ENCODE data around the gene TLNRD1. TPM values are rescaled to one million over a fixed set of nuclear protein-coding genes. Genes with fewer than 3 reads are reported as not detected.

TLNRD1 gene
- total RNA-seq, 1 donor from 2014 or later: 7.4 TPM

DNA sequence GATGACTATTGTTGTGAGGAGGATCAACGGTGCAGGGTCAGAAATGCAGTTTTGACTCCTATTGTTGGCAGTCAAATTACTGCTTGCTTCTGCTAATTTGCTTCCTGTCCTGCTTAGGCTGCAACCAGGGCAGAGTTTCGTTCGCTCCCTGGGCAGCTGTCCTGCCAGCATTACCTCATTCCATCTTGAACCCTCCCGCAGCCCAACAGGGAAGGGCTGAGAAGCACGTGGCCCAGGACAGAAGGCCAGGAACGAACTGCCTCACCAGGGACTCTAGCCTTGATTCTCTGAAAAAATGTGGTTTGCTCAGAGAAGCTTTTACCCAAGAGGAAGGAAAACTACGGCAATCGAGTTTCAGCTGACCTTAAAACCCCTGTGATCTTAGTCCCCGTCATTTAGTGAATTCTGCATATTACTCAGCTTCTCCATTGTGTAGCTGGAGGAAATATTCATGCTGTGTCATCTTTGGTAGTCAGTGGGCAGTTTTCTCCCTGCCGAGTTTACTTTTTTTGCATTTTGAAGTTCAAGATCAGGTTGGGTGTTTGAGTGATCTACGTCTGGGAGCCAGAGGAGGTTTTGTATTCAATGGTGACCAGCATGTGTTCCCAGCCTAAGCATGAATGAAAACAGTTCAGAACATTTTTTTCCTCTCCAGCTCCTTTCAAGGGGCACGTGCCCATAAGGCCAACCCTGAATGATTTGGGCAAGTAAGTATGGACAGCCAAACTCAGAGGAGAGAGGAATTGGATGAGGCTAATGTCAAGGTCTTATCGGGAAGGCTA is 23.0 kb downstream of the TLNRD1 start:
- FAIRE-seq (no peak), DNase-seq (ENCODE audit: low read depth) (peak; percentile 10)
- no peaks in the 10 kb centered on the region for H3K27me3 ChIP-seq (ENCODE audit: control insufficient read depth, insufficient read depth, low read length)
- no peak overlapping the region for H3K4me3 ChIP-seq (ENCODE audit: low read depth, low read length)
- no peaks in the 10 kb centered on the region for H3K36me3 ChIP-seq (ENCODE audit: control insufficient read depth, insufficient read depth, low read length)
- TF ChIP-seq, protein P1, sequence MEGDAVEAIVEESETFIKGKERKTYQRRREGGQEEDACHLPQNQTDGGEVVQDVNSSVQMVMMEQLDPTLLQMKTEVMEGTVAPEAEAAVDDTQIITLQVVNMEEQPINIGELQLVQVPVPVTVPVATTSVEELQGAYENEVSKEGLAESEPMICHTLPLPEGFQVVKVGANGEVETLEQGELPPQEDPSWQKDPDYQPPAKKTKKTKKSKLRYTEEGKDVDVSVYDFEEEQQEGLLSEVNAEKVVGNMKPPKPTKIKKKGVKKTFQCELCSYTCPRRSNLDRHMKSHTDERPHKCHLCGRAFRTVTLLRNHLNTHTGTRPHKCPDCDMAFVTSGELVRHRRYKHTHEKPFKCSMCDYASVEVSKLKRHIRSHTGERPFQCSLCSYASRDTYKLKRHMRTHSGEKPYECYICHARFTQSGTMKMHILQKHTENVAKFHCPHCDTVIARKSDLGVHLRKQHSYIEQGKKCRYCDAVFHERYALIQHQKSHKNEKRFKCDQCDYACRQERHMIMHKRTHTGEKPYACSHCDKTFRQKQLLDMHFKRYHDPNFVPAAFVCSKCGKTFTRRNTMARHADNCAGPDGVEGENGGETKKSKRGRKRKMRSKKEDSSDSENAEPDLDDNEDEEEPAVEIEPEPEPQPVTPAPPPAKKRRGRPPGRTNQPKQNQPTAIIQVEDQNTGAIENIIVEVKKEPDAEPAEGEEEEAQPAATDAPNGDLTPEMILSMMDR (IDR thresholded peaks at IDR 0.05; ENCODE audit: insufficient read depth, low read length, severe bottlenecking): no peak

DNA sequence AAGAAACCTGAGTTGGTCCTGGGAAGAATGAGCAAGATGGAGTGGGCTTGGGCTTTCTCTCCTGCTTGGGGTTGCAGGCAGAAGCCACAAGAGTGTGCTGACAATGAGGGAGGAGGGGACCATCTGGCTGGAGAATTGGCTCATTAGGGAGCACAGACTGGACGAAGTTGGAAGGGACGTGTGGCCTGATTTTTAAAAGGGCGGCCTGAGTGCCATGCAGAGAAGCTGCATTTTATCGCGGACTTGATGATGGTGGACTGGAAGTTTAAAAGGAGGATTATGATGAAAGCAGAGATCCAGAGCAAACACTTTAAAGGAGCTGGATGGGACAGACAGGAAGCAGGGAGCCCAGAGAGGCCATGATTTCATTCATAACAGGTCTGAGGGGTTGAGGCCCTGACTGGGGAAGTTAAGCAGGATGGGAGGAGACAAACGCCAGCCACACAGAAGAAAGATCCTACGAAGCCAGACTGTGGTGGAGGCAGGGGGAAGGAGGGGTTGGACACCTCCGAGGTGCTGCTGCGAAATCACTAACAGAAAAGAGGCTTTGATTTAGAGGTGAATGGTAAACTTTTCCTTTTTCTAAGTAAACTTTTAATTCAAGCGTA is 23.6 kb downstream of the TLNRD1 start:
- no peak overlapping the region for H3K4me3 ChIP-seq (ENCODE audit: low read depth, low read length)
- TF ChIP-seq, protein P1 (IDR thresholded peaks at IDR 0.05; ENCODE audit: insufficient read depth, low read length, severe bottlenecking): no peak
- no peaks in the 10 kb centered on the region for H3K36me3 ChIP-seq (ENCODE audit: control insufficient read depth, insufficient read depth, low read length)
- H3K27me3 ChIP-seq (ENCODE audit: control insufficient read depth, insufficient read depth, low read length): no peaks in the 10 kb centered on the region
- DNase-seq (ENCODE audit: low read depth): no peak
- no peak for FAIRE-seq

DNA sequence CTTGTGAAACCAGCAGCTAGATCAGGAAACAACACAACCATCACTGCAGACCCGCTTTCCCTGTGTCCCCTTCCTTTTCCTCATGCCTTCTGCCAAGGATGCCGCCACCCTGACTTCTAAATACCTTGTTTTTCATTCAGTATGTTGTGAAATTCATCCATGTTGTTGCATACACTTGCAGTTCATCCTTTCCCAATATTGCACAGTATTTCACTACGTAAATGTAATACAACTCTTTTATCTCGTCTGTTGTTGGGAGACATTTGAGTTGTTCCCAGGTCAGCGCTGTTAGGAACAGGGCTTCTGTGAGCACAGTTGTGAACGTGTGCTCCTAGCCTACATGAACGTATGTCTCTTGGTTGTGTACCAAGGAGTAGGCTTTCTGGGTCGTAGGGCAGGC is 24.2 kb downstream of the TLNRD1 start:
- DNase-seq (ENCODE audit: low read depth) (no peak), FAIRE-seq (no peak)
- Histone ChIP-seq H3K4me3 (ENCODE audit: low read depth, low read length) (no peak overlapping the region), H3K27me3 (ENCODE audit: control insufficient read depth, insufficient read depth, low read length) (no peaks in the 10 kb centered on the region), H3K36me3 (ENCODE audit: control insufficient read depth, insufficient read depth, low read length) (no peaks in the 10 kb centered on the region)
- TF ChIP-seq, protein P1 (IDR thresholded peaks at IDR 0.05; ENCODE audit: insufficient read depth, low read length, severe bottlenecking): no peak

DNA sequence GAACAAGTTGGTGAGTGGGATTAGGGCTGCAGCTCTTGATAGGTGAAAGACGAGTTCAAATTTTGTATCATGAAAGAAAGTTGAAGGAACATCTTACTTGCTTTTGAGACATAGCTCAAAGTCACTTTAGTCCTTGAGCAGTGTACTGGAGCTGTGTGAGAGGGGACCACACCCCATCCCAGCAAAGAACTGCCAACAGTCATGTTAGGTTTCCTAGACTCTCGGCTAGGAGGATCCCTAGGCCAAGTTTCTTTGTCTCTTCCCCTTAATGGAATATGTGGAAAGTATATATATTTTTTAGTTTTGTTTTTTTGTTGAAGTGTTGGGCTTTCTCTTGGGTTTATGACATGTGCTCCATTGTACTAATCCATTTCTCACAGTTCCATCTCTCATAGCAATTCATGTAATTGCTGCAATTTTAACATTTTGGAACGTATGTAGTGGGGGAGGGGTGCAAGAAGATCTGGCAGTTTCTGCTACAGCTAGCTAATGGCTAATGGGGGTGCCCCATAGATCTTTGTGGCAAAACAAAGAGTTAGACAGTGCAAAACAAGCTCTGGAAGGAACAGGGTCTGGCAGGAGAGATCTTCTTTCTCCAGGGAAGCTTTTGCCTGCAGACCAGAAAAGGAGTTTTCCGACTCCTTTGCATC is 25.1 kb downstream of the TLNRD1 start:
- DNase-seq (ENCODE audit: low read depth) (no peak), FAIRE-seq (no peak)
- Histone ChIP-seq H3K27me3 (ENCODE audit: control insufficient read depth, insufficient read depth, low read length) (no peaks in the 10 kb centered on the region), H3K36me3 (ENCODE audit: control insufficient read depth, insufficient read depth, low read length) (no peaks in the 10 kb centered on the region), H3K4me3 (ENCODE audit: low read depth, low read length) (no peak overlapping the region)
- TF ChIP-seq, protein P1 (IDR thresholded peaks at IDR 0.05; ENCODE audit: insufficient read depth, low read length, severe bottlenecking): no peak

DNA sequence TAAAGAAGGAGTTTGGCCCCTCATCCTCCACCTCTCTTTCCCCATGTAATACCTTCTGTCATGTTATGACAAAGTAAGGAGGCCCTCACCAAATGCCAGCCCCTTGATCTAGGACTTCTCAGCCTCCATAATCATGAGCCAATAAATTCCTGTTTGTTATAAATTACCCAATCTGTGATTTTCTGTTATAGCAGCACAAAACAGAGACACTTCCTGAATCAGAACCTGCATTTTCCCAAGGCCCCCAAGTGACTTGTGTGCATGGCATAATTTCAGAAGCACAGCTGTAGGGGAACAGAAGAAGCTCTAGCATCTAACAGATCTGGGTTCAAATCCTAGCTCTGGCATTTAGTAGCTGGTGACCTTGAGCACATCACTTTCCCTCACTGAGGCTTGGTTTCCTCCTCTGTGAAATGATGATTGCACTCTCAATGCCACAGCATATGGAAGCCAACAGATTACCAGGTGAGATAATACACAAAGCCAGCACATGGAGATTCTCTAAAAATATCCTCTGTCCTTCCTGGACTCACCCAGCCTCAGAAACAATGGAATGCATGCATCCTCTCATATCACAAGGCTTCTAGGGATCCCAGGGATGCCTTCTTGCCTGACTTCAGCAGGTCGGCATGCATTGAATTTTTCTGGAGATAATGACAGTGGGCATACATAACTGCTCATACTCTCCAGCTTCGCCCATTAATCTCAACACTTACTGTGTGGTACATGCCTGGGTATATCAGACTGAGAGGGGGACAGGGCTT is 26.3 kb downstream of the TLNRD1 start:
- H3K36me3 ChIP-seq (ENCODE audit: control insufficient read depth, insufficient read depth, low read length): no peaks in the 10 kb centered on the region
- TF ChIP-seq, protein P1 (IDR thresholded peaks at IDR 0.05; ENCODE audit: insufficient read depth, low read length, severe bottlenecking): no peak
- no peak overlapping the region for H3K4me3 ChIP-seq (ENCODE audit: low read depth, low read length)
- FAIRE-seq (no peak), DNase-seq (ENCODE audit: low read depth) (no peak)
- no peaks in the 10 kb centered on the region for H3K27me3 ChIP-seq (ENCODE audit: control insufficient read depth, insufficient read depth, low read length)

Data from bronchial epithelial cell (primary cell).